K562 (cell line): ENCODE measurements around the gene PLK5. TPM values are rescaled to one million over a fixed set of nuclear protein-coding genes. Genes with fewer than 3 reads are reported as not detected.

ENCODE experiments used
- ASH1L ChIP-seq: fragments of 450-650 bp; IDR thresholded peaks from 2 replicates; pipeline ENCODE4 v1.6.1; 2018; ENCODE audit warnings: borderline replicate concordance, mild to moderate bottlenecking, low read depth; ENCODE audit not compliant: partially characterized antibody
- BRCA1 ChIP-seq, 2 experiments: fragments of 450-650 bp in 1 of 2; sonication (generic) in 1 of 2; formaldehyde crosslinking in 1 of 2; IDR thresholded peaks; 2 replicates each; pipeline versions ENCODE4 v1.5.0 to v1.6.1; 2017 to 2020; ENCODE audit warnings: mild to moderate bottlenecking in 1 of 2, missing genetic modification reagents in 1 of 2
- CHD4 ChIP-seq: fragments of 200-600 bp; sonication (generic); IDR thresholded peaks from 3 replicates; pipeline ENCODE4 v1.6.1; 2012; ENCODE audit warnings: low read depth, mild to moderate bottlenecking, mixed read lengths, low read length, inconsistent platforms; ENCODE audit not compliant: insufficient read depth, insufficient replicate concordance, poor library complexity, severe bottlenecking
- GATAD2B ChIP-seq: fragments of 450-650 bp; IDR thresholded peaks from 2 replicates; pipeline ENCODE4 v1.6.1; 2017; ENCODE audit warnings: mild to moderate bottlenecking, borderline replicate concordance
- HNRNPUL1 ChIP-seq: fragments of 200-400 bp; formaldehyde crosslinking; IDR thresholded peaks from 2 replicates; pipeline ENCODE4 v1.6.1; 2017; ENCODE audit warnings: low read length
- MTF1 ChIP-seq: fragments of 250-450 bp; sonication (Bioruptor Pico); IDR thresholded peaks from 2 replicates; pipeline ENCODE4 v1.9.0; 2021; ENCODE audit warnings: moderate library complexity, mild to moderate bottlenecking, inconsistent platforms, borderline replicate concordance
- NCOR1 ChIP-seq: fragments of 450-650 bp; IDR thresholded peaks from 2 replicates; pipeline ENCODE4 v1.6.1; 2016; ENCODE audit warnings: mild to moderate bottlenecking, moderate library complexity
- U2AF1 ChIP-seq: fragments of 200-400 bp; formaldehyde crosslinking; optimal IDR thresholded peaks from 2 replicates; pipeline ENCODE3; 2017; ENCODE audit warnings: mild to moderate bottlenecking, low read depth, low read length, moderate library complexity
- ZNF165 ChIP-seq: fragments of 250-450 bp; sonication (Bioruptor Pico); IDR thresholded peaks from 2 replicates; pipeline ENCODE4 v1.4.0; 2020; ENCODE audit warnings: borderline replicate concordance
- polyA plus RNA-seq, 8 experiments: library from polyadenylated mRNA; depleted of rRNA in 4 of 8; stranded (reverse) in 5 of 8; unstranded in 3 of 8; fragments of >200 nt; fragmentation: Nextera tagmentation in 2 of 8; fragmentation: Illumina TruSeq in 1 of 8; extraction: Ambion mirVana in 2 of 8; extraction: Trizol in 1 of 8; gene quantifications; 2 replicates each; pipeline versions ENCODE4 v1.2.1 to v1.2.3, GENCODE V29; 2011 to 2014; ENCODE audit warnings: inconsistent platforms in 1 of 8, missing spikeins in 1 of 8
- total RNA-seq, 7 experiments: library from RNA; depleted of rRNA in 6 of 7; stranded (reverse); fragments of >200 nt in 6 of 7; fragmentation: Illumina TruSeq in 2 of 7; extraction: Trizol in 2 of 7; gene quantifications; 2 replicates each; pipeline versions ENCODE4 v1.2.1 to v1.2.3, GENCODE V29; 2011 to 2021; ENCODE audit warnings: low replicate concordance in 1 of 7
- TF ChIP-seq, protein P1 (sequence below): fragments of 250-450 bp; sonication (Bioruptor Pico); IDR thresholded peaks from 2 replicates; pipeline ENCODE4 v1.5.0; 2021
- TF ChIP-seq, protein P2 (sequence below): sonication (generic); formaldehyde crosslinking; IDR thresholded peaks from 2 replicates; pipeline ENCODE4 v1.4.0; 2020; ENCODE audit warnings: mild to moderate bottlenecking, missing genetic modification reagents
- TF ChIP-seq, protein P3 (sequence below): sonication (generic); formaldehyde crosslinking; IDR thresholded peaks from 2 replicates; pipeline ENCODE4 v1.8.1; 2023; ENCODE audit warnings: mild to moderate bottlenecking, missing genetic modification reagents
- TF ChIP-seq, protein P4 (sequence below), 2 experiments: fragments of 450-650 bp; formaldehyde crosslinking in 1 of 2; IDR thresholded peaks; 2 replicates each; pipeline versions ENCODE4 v1.4.0 to v1.6.1; 2014 to 2020; ENCODE audit warnings: mild to moderate bottlenecking in 2 of 2, borderline replicate concordance in 1 of 2, low read depth in 1 of 2

PLK5 gene
- total and polyA plus RNA-seq, 9 of the 15 experiments (the other 6 are each of a cell fraction or from before 2014, with no cell fraction given): 0.04 to 0.23 (median 0.11) TPM; not detected in 5

DNA sequence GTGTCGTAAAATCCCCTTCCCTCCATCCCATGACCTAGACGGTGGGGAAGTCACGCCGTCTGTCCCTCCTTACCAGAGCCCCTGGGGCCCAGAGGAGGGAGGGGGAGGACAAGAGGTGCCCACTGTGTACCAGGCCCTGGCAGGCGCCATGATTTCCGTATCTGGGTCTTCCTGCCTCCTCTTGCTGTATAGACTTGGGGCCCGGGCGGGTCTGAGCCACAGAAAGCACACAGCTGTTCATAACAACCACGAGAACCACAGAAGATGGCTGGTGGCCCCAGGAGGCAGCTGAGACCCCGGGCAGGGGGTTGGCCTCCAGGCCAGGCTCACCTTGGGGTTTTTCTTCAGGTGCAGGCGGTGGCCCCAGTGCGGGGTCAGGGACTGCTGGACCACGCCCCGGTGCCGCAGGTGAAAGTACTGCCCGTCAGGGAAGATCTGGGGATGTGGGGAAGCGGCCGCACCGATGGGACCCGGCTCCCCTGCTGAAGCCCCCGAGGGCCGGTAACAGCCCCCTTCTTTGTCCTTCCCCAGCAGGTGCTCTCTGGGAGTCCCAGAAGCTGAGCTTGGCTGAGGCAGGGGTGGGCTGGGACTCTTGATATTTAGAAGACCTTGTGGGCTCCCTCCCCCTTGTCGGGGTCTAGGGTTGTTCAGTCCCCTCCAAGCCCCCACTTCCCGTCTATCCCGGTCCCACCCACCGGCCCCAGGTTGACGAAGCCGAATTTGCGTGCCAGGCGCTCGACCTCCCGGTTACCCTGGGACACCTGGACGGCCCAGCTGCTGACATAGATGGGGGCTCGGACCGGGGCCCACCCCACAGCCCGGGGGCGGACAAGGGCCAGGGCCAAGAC, 34.2 kb upstream of the PLK5 start (continued):
- TF ChIP-seq, protein P1, sequence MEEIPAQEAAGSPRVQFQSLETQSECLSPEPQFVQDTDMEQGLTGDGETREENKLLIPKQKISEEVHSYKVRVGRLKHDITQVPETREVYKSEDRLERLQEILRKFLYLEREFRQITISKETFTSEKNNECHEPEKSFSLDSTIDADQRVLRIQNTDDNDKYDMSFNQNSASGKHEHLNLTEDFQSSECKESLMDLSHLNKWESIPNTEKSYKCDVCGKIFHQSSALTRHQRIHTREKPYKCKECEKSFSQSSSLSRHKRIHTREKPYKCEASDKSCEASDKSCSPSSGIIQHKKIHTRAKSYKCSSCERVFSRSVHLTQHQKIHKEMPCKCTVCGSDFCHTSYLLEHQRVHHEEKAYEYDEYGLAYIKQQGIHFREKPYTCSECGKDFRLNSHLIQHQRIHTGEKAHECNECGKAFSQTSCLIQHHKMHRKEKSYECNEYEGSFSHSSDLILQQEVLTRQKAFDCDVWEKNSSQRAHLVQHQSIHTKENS (CRISPR knock-in tag): no peak
- no peak for TF ChIP-seq NCOR1
- TF ChIP-seq, protein P2, sequence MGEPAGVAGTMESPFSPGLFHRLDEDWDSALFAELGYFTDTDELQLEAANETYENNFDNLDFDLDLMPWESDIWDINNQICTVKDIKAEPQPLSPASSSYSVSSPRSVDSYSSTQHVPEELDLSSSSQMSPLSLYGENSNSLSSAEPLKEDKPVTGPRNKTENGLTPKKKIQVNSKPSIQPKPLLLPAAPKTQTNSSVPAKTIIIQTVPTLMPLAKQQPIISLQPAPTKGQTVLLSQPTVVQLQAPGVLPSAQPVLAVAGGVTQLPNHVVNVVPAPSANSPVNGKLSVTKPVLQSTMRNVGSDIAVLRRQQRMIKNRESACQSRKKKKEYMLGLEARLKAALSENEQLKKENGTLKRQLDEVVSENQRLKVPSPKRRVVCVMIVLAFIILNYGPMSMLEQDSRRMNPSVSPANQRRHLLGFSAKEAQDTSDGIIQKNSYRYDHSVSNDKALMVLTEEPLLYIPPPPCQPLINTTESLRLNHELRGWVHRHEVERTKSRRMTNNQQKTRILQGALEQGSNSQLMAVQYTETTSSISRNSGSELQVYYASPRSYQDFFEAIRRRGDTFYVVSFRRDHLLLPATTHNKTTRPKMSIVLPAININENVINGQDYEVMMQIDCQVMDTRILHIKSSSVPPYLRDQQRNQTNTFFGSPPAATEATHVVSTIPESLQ (CRISPR knock-in tag): no peak
- TF ChIP-seq, protein P3, sequence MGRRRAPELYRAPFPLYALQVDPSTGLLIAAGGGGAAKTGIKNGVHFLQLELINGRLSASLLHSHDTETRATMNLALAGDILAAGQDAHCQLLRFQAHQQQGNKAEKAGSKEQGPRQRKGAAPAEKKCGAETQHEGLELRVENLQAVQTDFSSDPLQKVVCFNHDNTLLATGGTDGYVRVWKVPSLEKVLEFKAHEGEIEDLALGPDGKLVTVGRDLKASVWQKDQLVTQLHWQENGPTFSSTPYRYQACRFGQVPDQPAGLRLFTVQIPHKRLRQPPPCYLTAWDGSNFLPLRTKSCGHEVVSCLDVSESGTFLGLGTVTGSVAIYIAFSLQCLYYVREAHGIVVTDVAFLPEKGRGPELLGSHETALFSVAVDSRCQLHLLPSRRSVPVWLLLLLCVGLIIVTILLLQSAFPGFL: no peak
- TF ChIP-seq HNRNPUL1: no peak
- TF ChIP-seq GATAD2B: peak; percentile 37; the same call in 1 of the 2 replicates
- no peak for TF ChIP-seq BRCA1 (IDR thresholded peaks at IDR 0.05)
- no peak for TF ChIP-seq BRCA1 (CRISPR knock-in tag; IDR thresholded peaks at IDR 0.05)
- no peak for TF ChIP-seq ZNF165 (CRISPR knock-in tag)
- TF ChIP-seq ASH1L: no peak
- no peak for TF ChIP-seq CHD4
- no peak for TF ChIP-seq U2AF1
- TF ChIP-seq, protein P4, sequence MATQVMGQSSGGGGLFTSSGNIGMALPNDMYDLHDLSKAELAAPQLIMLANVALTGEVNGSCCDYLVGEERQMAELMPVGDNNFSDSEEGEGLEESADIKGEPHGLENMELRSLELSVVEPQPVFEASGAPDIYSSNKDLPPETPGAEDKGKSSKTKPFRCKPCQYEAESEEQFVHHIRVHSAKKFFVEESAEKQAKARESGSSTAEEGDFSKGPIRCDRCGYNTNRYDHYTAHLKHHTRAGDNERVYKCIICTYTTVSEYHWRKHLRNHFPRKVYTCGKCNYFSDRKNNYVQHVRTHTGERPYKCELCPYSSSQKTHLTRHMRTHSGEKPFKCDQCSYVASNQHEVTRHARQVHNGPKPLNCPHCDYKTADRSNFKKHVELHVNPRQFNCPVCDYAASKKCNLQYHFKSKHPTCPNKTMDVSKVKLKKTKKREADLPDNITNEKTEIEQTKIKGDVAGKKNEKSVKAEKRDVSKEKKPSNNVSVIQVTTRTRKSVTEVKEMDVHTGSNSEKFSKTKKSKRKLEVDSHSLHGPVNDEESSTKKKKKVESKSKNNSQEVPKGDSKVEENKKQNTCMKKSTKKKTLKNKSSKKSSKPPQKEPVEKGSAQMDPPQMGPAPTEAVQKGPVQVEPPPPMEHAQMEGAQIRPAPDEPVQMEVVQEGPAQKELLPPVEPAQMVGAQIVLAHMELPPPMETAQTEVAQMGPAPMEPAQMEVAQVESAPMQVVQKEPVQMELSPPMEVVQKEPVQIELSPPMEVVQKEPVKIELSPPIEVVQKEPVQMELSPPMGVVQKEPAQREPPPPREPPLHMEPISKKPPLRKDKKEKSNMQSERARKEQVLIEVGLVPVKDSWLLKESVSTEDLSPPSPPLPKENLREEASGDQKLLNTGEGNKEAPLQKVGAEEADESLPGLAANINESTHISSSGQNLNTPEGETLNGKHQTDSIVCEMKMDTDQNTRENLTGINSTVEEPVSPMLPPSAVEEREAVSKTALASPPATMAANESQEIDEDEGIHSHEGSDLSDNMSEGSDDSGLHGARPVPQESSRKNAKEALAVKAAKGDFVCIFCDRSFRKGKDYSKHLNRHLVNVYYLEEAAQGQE (IDR thresholded peaks at IDR 0.05; ENCODE audit: borderline replicate concordance): no peak; the same call in 1 of the 2 replicates
- TF ChIP-seq, protein P4 (CRISPR knock-in tag; IDR thresholded peaks at IDR 0.05; ENCODE audit: low read depth): no peak
- TF ChIP-seq MTF1 (CRISPR knock-in tag): no peak
